Stimulated activated CD4-positive, alpha-beta T cell treated with anti-CD3 and anti-CD28 coated beads, Interleukin-2, amount 100 ng/mL, for 48 hours (primary cell): ENCODE results near the gene GAS7.
A peak's percentile ranks its signal among the peaks of the same experiment; 100 is the strongest.

Experiments used
- DNase-seq, 2 donors: peaks; one replicate each; pipeline ENCODE4 v3.0.0-alpha.2; 2020

GAS7 gene

GRCh38 chr17:9905902-9906301 lies 292.5 kb downstream of the GAS7 start:
- DNase-seq, result peak; percentile 7 to 11

DNA sequence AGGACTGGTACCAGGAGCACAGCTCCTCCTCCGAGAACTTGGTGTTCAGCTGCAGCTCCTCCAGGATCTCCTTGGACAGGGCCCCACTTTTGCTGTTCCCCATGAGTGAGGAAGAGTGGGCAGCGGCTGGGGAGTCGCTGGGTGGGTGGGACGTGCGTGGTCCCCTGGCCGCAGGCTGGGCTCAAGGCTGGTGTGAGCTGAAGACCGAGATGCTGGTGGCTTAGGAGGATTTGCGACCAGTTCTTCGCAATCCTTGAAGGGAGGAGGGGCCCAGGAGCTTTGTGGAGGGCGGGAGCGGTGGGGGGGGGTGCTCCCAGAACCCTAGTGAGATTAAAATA lies 293.4 kb downstream of the GAS7 start, which contains the start of gene RCVRN:
Gene RCVRN, minus strand, starts transcription at position 194 of the 338 bp plus-strand sequence. Its CDS starts 91 bp downstream, at position 103.
- DNase-seq, result no peak

GRCh38 chr17:9904277-9905077 lies 293.9 kb downstream of the GAS7 start:
- no peak for DNase-seq

- DNase-seq, result no peak
Observed at GRCh38 chr17:9902120-9902519, 296.3 kb downstream of the GAS7 start.

- DNase-seq, result no peak
Observed at GRCh38 chr17:9900784-9901183, 297.6 kb downstream of the GAS7 start.

- DNase-seq, result no peak
Observed at GRCh38 chr17:9900044-9900594, 298.3 kb downstream of the GAS7 start.

DNA sequence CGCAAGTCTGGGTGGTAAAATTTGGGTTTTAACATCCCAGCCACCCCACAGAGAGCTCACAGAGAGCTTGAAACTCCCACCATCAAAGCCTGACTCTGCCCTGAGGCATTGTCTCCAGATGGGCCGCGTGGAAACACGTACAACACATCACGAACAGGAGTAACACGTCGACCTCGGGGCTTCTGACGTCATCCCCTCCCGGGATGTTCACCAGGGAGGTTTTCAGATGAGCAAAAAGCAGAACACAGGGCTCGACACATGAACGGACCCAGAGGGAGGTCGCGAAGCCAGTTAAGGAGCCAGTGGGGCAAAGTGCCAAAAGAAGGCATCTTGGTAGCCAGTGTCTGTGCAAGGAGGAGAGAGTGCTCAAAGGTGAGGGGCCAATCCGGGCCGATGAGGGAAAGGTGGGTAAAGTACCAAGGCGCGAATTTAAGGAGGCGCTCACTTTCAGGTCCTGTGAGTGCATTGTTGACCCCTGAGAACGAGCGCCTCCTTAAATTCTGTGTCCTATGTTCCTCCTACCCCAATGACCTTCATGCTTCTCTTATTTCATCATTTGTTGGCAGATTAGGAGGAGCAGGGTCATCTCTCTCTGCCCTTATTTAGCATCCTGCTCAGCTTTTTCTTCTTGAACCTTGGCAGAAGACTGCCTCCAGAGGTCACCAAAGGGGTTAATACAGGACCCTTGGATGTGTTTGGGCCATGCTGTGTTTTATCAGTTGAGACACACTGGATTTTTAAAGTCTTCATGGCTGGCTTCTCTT lies 298.9 kb downstream of the GAS7 start:
- no peak for DNase-seq

- DNase-seq, result no peak
Observed at GRCh38 chr17:9898812-9899211, 299.6 kb downstream of the GAS7 start.

DNA sequence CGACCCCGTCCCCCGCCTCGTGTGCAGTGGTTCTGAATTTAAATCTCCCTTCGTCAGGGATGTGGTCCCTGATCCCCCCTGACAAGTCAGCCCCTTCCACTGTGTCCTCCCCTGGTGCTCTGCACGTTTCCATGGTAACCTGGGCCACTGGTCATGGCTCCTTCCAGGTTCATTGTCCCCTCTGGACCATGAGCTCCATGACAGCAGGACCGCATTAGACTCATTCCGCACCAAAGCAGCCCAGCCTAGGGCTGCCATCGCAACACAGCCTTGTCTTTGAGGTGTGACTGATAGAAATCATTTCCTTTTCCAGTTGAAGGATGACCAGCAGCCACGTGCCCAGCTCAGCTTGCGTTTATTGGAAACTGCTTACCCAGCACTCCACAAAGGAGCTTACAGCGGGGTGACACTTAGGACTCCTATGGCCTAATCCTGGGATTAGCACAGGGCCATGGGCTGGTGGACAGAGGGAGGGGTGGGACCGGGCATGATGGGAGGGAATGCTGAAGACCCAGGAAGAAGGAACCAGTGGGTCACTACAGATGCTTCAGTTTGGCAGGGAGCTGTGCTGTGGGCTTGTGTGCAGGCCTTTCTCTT lies 300.9 kb downstream of the GAS7 start:
- no peak for DNase-seq

- DNase-seq, result no peak
Observed at GRCh38 chr17:9895923-9896322, 302.5 kb downstream of the GAS7 start.

- DNase-seq, result no peak
Observed at GRCh38 chr17:9894231-9894630, 304.2 kb downstream of the GAS7 start.

DNA sequence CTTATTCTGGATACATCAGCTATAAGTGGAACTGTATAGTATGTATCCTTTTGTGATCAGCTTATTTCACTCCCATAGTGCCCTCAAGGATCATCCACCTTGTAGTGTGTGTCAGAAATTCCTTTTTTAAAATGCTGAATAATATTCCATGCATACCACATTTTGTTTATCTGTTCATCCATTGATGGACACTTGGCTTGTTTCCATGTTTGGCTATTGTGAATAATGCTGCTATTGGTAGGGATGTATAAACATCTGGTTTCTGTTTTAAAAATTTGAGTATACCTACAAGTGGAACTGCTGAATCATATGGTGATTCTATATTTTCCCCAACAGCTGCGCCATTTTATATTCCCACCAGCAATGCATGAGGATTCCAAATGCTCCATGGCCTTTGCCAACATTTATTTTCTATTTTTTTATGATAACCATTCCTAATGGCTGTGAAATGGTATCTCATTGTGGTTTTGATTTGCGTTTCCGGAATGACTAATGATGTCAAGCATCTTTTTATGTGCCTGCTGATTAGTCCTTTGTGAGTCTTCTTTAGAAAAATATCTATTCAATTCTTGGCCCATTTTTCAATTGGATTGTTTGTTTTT lies 304.9 kb downstream of the GAS7 start:
- DNase-seq, result no peak

GRCh38 chr17:9890124-9890523 lies 308.3 kb downstream of the GAS7 start:
- DNase-seq, result peak in 1 of 2 donors; percentile 12

DNA sequence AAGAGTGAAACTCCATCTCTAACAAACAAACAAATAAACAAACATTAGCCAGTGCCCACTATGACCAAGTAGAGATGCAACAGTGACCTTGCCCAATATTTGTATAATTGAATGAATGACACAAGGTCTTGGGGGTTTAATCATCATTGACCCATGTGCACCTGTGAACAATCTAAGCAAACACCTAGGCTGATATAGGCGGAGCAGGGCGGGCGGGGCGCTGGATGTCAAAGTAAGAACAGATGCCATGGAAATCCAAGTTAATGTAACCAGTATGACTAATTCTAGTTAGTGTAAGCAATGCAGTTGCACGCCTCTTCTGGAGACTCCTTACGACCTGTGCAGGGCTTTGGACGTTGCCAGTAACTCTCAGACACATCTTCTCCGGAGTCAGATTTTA lies 310.9 kb downstream of the GAS7 start:
- DNase-seq, result no peak

DNA sequence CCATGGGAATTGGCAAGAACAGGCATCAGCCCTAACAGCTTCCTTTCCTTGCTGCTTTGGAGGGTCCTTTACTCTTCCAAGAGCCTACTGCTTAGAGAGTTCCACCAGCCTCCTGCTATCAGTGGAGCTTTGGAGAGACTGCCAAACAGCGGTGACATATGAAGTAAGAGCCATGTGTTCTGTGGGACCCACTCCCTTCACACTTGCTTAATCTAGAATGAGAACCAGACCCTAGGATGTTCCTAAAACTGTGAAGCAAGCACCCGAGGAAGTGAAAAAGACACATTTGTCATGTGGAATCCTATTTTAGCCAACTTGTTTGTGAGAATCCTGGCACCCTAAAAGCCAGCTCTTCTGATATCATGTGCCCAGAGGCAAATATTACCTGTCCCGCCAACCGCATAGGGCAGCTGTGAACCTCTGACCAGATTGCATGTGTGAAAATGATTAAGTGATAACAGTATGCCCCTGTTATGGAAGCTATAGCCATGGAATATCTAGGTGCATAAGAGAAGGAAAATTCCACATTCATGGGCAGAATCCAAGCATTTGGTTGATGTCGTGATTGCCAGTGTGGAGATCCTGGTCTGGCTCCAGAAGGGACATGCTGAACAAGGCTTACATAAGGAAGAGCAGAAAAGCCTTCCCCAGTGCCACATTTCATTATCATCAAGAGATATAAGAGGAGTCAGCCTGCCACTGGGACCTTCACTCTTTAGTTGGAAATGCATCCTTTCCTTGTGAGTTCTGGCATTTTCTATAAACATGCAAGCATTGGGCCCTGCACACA lies 312.1 kb downstream of the GAS7 start:
- no peak for DNase-seq

DNA sequence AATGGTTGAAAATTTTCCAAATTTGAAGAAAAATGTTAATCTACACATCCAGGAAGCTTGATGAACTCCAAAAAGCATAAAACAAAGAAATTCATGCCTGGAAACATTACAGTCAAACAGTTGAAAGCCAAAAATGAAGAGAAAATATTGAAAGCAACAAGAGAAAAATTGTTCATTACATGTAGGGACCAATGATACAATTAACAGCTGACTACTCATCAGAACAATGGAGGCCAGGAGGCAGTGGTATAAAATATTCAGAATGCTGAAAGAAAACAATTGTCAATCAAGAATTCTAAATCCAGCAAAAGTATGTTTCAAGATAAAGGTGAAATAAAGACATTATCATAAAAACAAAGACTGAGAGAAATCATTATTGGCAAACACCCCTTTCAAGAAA lies 315.0 kb downstream of the GAS7 start:
- no peak for DNase-seq

DNA sequence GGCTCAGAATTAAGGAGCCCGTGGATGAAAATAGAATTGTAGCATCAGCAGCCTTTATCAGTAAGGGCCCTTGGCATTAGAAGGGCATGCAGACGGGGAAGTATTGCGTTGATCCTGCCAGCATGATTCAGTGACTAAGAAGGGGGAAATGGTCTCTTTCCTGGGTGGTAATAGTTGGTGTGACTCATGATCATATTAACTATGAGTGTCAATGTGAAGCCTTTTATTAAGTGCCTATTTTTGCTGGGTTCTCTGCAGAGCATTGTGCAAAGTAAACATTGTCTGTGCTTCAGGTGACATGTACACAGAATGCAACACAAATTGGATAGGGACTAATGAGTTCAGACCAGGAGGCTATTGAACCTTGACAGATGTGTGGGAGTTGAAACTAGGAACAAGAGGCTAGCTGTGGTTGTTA lies 317.8 kb downstream of the GAS7 start:
- no peak for DNase-seq

GRCh38 chr17:9878786-9879525 lies 319.4 kb downstream of the GAS7 start:
- DNase-seq, result no peak

DNA sequence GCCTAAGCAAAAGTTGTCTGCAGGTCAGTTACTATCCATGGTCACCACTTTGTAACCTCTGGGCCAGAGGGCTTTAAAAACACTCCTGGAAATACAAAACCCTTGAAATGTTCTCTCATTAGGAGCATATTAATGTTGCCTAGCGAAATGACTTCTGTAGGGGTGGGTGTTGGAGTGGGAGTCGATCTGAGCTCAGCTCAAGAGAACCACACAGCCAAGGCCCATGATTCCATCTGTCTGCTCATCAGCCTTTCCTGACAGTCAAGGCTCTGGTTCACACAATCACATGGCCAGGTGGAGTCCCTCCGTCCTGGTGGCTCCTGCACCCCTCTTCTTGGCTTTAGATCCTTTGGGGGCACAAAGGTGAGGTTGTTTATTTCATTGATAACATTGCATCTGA lies 320.1 kb downstream of the GAS7 start:
- no peak for DNase-seq

DNA sequence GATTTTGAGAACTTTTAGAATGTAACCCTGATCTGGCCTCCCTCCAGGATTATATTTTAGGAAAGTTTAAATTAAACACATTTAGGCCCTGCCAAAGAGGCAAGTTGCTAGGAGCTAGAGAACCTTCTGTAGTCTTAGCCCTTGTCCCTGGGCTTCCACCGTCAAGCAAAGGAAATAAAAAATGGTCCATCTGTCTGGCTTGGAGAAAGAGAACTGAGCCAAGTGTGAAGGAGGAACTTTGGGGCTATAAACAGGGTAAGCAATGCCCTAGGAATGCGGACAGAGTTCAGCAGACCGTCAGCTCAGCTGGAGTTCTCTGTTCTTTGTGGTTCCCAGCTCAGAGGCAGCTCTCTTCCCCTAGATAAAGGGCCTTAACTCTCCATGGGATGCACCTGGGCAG lies 323.0 kb downstream of the GAS7 start:
- no peak for DNase-seq

DNA sequence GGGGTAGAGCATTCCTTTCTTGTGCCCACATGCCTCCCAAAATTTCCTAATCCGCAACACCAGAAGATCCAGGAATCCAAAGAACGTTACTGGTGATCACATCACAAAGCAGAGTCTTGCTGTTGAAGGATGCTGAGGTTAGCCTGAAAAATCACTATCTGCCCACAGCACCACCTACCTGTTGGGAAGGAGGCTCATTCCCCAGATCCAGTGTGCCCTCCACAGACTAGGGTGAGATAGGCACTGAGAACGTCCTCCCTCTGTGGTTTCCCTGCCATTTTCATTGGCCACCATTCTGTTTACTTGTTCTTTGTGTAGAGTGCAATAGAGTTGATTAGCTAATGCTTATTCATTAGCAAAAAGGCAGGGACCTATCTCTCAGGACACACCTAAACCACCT lies 323.7 kb downstream of the GAS7 start:
- no peak for DNase-seq

DNA sequence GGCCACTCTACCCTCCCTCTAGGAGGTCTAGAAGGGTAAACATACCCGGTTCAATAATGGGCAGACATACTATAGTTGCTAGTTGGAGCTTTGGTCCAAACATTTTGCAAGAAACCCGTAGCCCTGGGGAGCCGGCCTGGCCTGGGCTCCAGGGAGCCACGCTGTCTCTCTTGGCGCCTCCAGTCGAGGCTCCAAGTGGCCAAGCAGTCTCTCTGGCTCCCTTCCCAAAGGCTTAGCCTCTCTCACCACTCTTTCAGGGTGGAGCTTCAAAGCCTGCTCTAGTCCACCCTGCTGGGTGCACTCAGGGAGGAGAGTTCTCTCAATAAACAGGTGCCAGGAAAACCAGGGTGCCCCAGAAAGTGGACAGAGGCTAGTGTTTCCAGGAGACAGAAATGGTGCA lies 325.6 kb downstream of the GAS7 start:
- no peak for DNase-seq
